ENCODE results near the gene PDSS2. TPM values are rescaled to one million over a fixed set of nuclear protein-coding genes. Genes with fewer than 3 reads are reported as not detected.

PDSS2 gene
- total RNA-seq, 1 experiment from 2014 or later: 17.8 TPM

GRCh38 chr6:107185391-107185970 is 273.9 kb downstream of the PDSS2 start:
- H3K4me3 ChIP-seq: no peak overlapping the region
- H3K9me3 ChIP-seq (ENCODE audit: insufficient read depth, low read depth): no peaks in the 10 kb centered on the region
- intact Hi-C loops (cut with micrococcal nuclease; ENCODE audit: unreplicated experiment): no loop called here
- BruUV-seq (replicated peaks): no TSS peak
- H2AFZ ChIP-seq: no peak overlapping the region
- H3K27me3 ChIP-seq (ENCODE audit: insufficient read depth, low read depth): no peaks in the 10 kb centered on the region
- no peaks in the 10 kb centered on the region for H3K79me2 ChIP-seq (ENCODE audit: low read depth)
- TF ChIP-seq EZH2 (IDR thresholded peaks at IDR 0.05; ENCODE audit: low read depth) (no peak), CTCF (conservative IDR thresholded peaks at IDR 0.05) (no peak; the same call in 1 of the 2 replicates)
- H3K27ac ChIP-seq: no peak overlapping the region
- no peak overlapping the region for H3K4me2 ChIP-seq
- ChIA-PET POLR2A (ENCODE audit: unreplicated experiment) (no interaction called here), CTCF (interaction anchor here (0.6 kb wide), 1 partner anchor 433 kb away, joined by 3 read pairs; no protein-coding TSS in a partner anchor)
- H3F3A ChIP-seq (ENCODE audit: insufficient read depth, low read depth): no peaks in the 10 kb centered on the region
- H4K20me1 ChIP-seq (ENCODE audit: insufficient read depth): no peaks in the 10 kb centered on the region; the same call in 1 of the 2 replicates
- peak in 1 of 2 experiments; percentile 43 for DNase-seq
- H3K36me3 ChIP-seq (ENCODE audit: low read depth): no peaks in the 10 kb centered on the region
- no peaks in the 10 kb centered on the region for H3K4me1 ChIP-seq (replicated peaks; ENCODE audit: insufficient read depth)
- H3K9me2 ChIP-seq (ENCODE audit: insufficient read depth): no peaks in the 10 kb centered on the region

- no peaks in the 10 kb centered on the region; the same call in 1 of the 2 replicates for H4K20me1 ChIP-seq (ENCODE audit: insufficient read depth)
Observed at GRCh38 chr6:107184435-107184834, 274.9 kb downstream of the PDSS2 start.

GRCh38 chr6:107180099-107180498 is 279.3 kb downstream of the PDSS2 start:
- ChIA-PET POLR2A (ENCODE audit: unreplicated experiment) (no interaction called here), CTCF (no interaction called here)
- Histone ChIP-seq H3K9me3 (ENCODE audit: insufficient read depth, low read depth) (no peaks in the 10 kb centered on the region), H3K27me3 (ENCODE audit: insufficient read depth, low read depth) (no peaks in the 10 kb centered on the region), H3K4me3 (no peak overlapping the region), H2AFZ (no peak overlapping the region), H3K4me1 (replicated peaks; ENCODE audit: insufficient read depth) (no peaks in the 10 kb centered on the region), H3K36me3 (ENCODE audit: low read depth) (no peaks in the 10 kb centered on the region), H3K27ac (no peak overlapping the region), H3F3A (ENCODE audit: insufficient read depth, low read depth) (no peaks in the 10 kb centered on the region), H3K9me2 (ENCODE audit: insufficient read depth) (no peaks in the 10 kb centered on the region), H4K20me1 (ENCODE audit: insufficient read depth) (no peaks in the 10 kb centered on the region), H3K4me2 (no peak overlapping the region), H3K79me2 (ENCODE audit: low read depth) (no peaks in the 10 kb centered on the region)
- intact Hi-C loops (cut with micrococcal nuclease; ENCODE audit: unreplicated experiment): no loop called here
- TF ChIP-seq CTCF (conservative IDR thresholded peaks at IDR 0.05) (no peak), EZH2 (IDR thresholded peaks at IDR 0.05; ENCODE audit: low read depth) (no peak)
- BruUV-seq (replicated peaks): no TSS peak
- no peak for DNase-seq

More at GRCh38 chr6:107184435-107184834, 274.9 kb downstream of the PDSS2 start:
- H3K9me2 ChIP-seq (ENCODE audit: insufficient read depth): no peaks in the 10 kb centered on the region
- H3K4me3 ChIP-seq: no peak overlapping the region
- H3K4me1 ChIP-seq (replicated peaks; ENCODE audit: insufficient read depth): no peaks in the 10 kb centered on the region
- H3K36me3 ChIP-seq (ENCODE audit: low read depth): no peaks in the 10 kb centered on the region
- ChIA-PET CTCF (no interaction called here), POLR2A (ENCODE audit: unreplicated experiment) (no interaction called here)
- intact Hi-C loops (cut with micrococcal nuclease; ENCODE audit: unreplicated experiment): no loop called here
- no peaks in the 10 kb centered on the region for H3K79me2 ChIP-seq (ENCODE audit: low read depth)
- no peak for DNase-seq
- TF ChIP-seq CTCF (conservative IDR thresholded peaks at IDR 0.05): no peak
- no peak for TF ChIP-seq EZH2 (IDR thresholded peaks at IDR 0.05; ENCODE audit: low read depth)
- BruUV-seq (replicated peaks): no TSS peak
- no peak overlapping the region for H3K4me2 ChIP-seq
- H3K27me3 ChIP-seq (ENCODE audit: insufficient read depth, low read depth): no peaks in the 10 kb centered on the region
- H3K9me3 ChIP-seq (ENCODE audit: insufficient read depth, low read depth): no peaks in the 10 kb centered on the region
- no peak overlapping the region for H2AFZ ChIP-seq
- H3K27ac ChIP-seq: no peak overlapping the region
- H3F3A ChIP-seq (ENCODE audit: insufficient read depth, low read depth): no peaks in the 10 kb centered on the region
